Gastroesophageal sphincter (tissue), 3 donors: ENCODE results near the gene WNT7B.

ENCODE experiments used
- EP300 ChIP-seq: sonication (generic); formaldehyde crosslinking; IDR thresholded peaks from one replicate; pipeline ENCODE4 v1.6.1; 2017; ENCODE audit warnings: antibody characterized with exemption, mild to moderate bottlenecking
- POLR2A ChIP-seq, 2 donors: fragments of 450-650 bp; IDR thresholded peaks; one replicate each; pipeline ENCODE4 v1.6.1; 2017; ENCODE audit warnings: antibody characterized with exemption in 2 of 2, mild to moderate bottlenecking in 2 of 2, moderate library complexity in 1 of 2
- TF ChIP-seq, protein P1 (sequence below), 4 experiments: fragments of 200-600 bp in 2 of 4; fragments of 450-650 bp in 2 of 4; sonication (generic) in 1 of 4; IDR thresholded peaks; one replicate each; pipeline ENCODE4 v1.5.1; 2017 to 2019; ENCODE audit warnings: antibody characterized with exemption in 4 of 4, mild to moderate bottlenecking in 2 of 4, moderate library complexity in 2 of 4

DNA sequence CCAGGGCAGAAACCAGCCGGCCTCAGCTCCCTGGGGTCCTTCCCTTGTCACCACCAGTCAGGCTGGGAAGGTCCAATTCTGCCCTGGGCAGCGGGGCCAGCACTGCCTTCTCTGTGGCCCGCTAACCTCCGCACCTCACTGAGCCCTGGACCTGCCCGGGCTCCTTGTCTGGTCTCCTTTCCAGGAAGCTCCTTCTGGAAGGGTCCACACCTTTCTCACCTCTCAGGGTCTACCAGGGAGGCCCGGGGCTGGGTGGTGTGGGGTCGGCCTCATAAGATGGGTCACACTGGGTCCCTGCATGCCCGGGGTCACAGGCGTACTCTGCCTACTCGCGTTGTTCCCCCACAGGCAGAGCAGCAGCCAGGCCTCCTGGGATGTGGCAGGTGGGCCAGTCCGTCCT, 69.0 kb downstream of the WNT7B start:
- TF ChIP-seq, protein P1, sequence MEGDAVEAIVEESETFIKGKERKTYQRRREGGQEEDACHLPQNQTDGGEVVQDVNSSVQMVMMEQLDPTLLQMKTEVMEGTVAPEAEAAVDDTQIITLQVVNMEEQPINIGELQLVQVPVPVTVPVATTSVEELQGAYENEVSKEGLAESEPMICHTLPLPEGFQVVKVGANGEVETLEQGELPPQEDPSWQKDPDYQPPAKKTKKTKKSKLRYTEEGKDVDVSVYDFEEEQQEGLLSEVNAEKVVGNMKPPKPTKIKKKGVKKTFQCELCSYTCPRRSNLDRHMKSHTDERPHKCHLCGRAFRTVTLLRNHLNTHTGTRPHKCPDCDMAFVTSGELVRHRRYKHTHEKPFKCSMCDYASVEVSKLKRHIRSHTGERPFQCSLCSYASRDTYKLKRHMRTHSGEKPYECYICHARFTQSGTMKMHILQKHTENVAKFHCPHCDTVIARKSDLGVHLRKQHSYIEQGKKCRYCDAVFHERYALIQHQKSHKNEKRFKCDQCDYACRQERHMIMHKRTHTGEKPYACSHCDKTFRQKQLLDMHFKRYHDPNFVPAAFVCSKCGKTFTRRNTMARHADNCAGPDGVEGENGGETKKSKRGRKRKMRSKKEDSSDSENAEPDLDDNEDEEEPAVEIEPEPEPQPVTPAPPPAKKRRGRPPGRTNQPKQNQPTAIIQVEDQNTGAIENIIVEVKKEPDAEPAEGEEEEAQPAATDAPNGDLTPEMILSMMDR (IDR thresholded peaks at IDR 0.05) = no peak
- no peak for TF ChIP-seq POLR2A (IDR thresholded peaks at IDR 0.05)
- no peak for TF ChIP-seq EP300
